Heart right ventricle (tissue), 12 donors: Measurements from ENCODE around the gene RASIP1. TPM values are rescaled to one million over a fixed set of nuclear protein-coding genes. Genes with fewer than 3 reads are reported as not detected.

Experiments
- polyA plus RNA-seq, 2 donors: library from polyadenylated mRNA; stranded (reverse); fragments of 200-250 nt; gene quantifications; one replicate each; pipeline ENCODE4 v1.2.3, GENCODE V29; 2013
- total RNA-seq, 10 donors: library from RNA; stranded (reverse); fragmentation: NEBNext Ultra II Directional in 3 of 10; extraction: Animal tissue kit (Norgen Biotek cat#: 25700) in 3 of 10; gene quantifications; one replicate each; pipeline versions ENCODE4 v1.2.1 to v1.2.4, GENCODE V29; 2021 to 2023
- donor health status: ischemic (EF 13 %, LVEDD 7.1; RV severe dilation, severe dysfunction).
- donor health status: healthy with polysubstance abuse.
- donor health status: DM: no; HTN: yes; CAD: no.
- donor health status: DM: no; HTN: no; CAD: no.
- donor health status: ischemic (EF 25% LVEDD 6.9; RV normal size, moderate dysfunction).
- donor health status: ischemic (EF 25% LVEDD 5.7; RV mildly dilated, moderate dysfunction).
- donor health status: healthy.
- donor health status: nonischemic (EF 11% LVEDD 7.7; RV severe dilation, severe dysfunction).
- donor health status: DM: yes; HTN: yes; CAD: no.
- donor health status: PGD.
- donor health status: ischemic (EF 29% LVEDD 5.4; RV normal size, mild dysfunction).
- donor health status: nonischemic (EF 23%, LVEDD 6.1; RV moderate dilation, normal function).

The RASIP1 gene
- total and polyA plus RNA-seq, 12 donors, result 13.6 to 27.3 (median 16.2) TPM

Other genes starting within 250 kb of the RASIP1 start
- gene LMTK3, start 228.8 kb downstream of the RASIP1 start, total RNA-seq, result 1 to 10 TPM in 4 of 10 donors, under 1 TPM in 6; 0.40 to 1.3 (median 0.88) TPM
- 1 to 10 TPM in 1 of 2 donors, under 1 TPM in 1; 0.12 to 1.5 TPM for gene LMTK3, start 228.8 kb downstream of the RASIP1 start, polyA plus RNA-seq
- under 1 TPM in 3 of 10 donors, not detected in 7; 0.42 to 0.70 (median 0.42) TPM for gene SULT2B1, start 188.4 kb downstream of the RASIP1 start, total RNA-seq
- gene SULT2B1, start 188.4 kb downstream of the RASIP1 start, polyA plus RNA-seq, result under 1 TPM; 0.13 to 0.44 TPM
- gene SPACA4, start 133.9 kb downstream of the RASIP1 start, total RNA-seq, result not detected
- gene SPACA4, start 133.9 kb downstream of the RASIP1 start, polyA plus RNA-seq, result not detected
- not detected for gene FAM83E, start 125.5 kb downstream of the RASIP1 start, total RNA-seq
- gene FAM83E, start 125.5 kb downstream of the RASIP1 start, polyA plus RNA-seq, result under 1 TPM in 1 of 2 donors, not detected in 1; 0.01 TPM
- 100 to 1,000 TPM; 493 to 753 (median 543) TPM for gene RPL18, start 121.4 kb downstream of the RASIP1 start, total RNA-seq
- 1,000 to 10,000 TPM; 1,418 to 2,257 TPM for gene RPL18, start 121.4 kb downstream of the RASIP1 start, polyA plus RNA-seq
- 10 to 100 TPM in 2 of 10 donors, 1 to 10 TPM in 8; 5.7 to 13.0 (median 7.7) TPM for gene SPHK2, start 121.1 kb downstream of the RASIP1 start, total RNA-seq
- gene SPHK2, start 121.1 kb downstream of the RASIP1 start, polyA plus RNA-seq, result 10 to 100 TPM in 1 of 2 donors, 1 to 10 TPM in 1; 8.7 to 15.9 TPM
- 10 to 100 TPM in 8 of 10 donors, 1 to 10 TPM in 2; 2.4 to 30.0 (median 12.8) TPM for gene DBP, start 103.2 kb downstream of the RASIP1 start, total RNA-seq
- gene DBP, start 103.2 kb downstream of the RASIP1 start, polyA plus RNA-seq, result 10 to 100 TPM in 1 of 2 donors, 1 to 10 TPM in 1; 5.8 to 11.6 TPM
- 1 to 10 TPM; 1.8 to 9.6 (median 3.8) TPM for gene CA11, start 94.4 kb downstream of the RASIP1 start, total RNA-seq
- gene CA11, start 94.4 kb downstream of the RASIP1 start, polyA plus RNA-seq, result 10 to 100 TPM in 1 of 2 donors, 1 to 10 TPM in 1; 3.2 to 24.5 TPM
- gene NTN5, start 67.6 kb downstream of the RASIP1 start, total RNA-seq, result under 1 TPM in 6 of 10 donors, not detected in 4; 0.17 to 0.68 (median 0.28) TPM
- gene NTN5, start 67.6 kb downstream of the RASIP1 start, polyA plus RNA-seq, result under 1 TPM; 0.17 to 0.37 TPM
- not detected for gene FUT2, start 44.6 kb downstream of the RASIP1 start, total RNA-seq
- under 1 TPM in 1 of 2 donors, not detected in 1; 0.07 TPM for gene FUT2, start 44.6 kb downstream of the RASIP1 start, polyA plus RNA-seq
- 1 to 10 TPM; 1.9 to 7.5 (median 3.4) TPM for gene MAMSTR, start 20.9 kb downstream of the RASIP1 start, total RNA-seq
- gene MAMSTR, start 20.9 kb downstream of the RASIP1 start, polyA plus RNA-seq, result 1 to 10 TPM; 2.4 to 6.4 TPM
- under 1 TPM in 9 of 10 donors, not detected in 1; 0.12 to 0.95 (median 0.68) TPM for gene IZUMO1, start 6.3 kb upstream of the RASIP1 start, total RNA-seq
- 1 to 10 TPM in 1 of 2 donors, under 1 TPM in 1; 0.39 to 1.3 TPM for gene IZUMO1, start 6.3 kb upstream of the RASIP1 start, polyA plus RNA-seq
- 1 to 10 TPM; 1.8 to 5.7 (median 2.7) TPM for gene FUT1, start 12.0 kb upstream of the RASIP1 start, total RNA-seq
- gene FUT1, start 12.0 kb upstream of the RASIP1 start, polyA plus RNA-seq, result 1 to 10 TPM; 2.2 to 5.4 TPM
- gene FGF21, start 14.9 kb upstream of the RASIP1 start, total RNA-seq, result not detected
- not detected for gene FGF21, start 14.9 kb upstream of the RASIP1 start, polyA plus RNA-seq
- 10 to 100 TPM; 49.9 to 77.8 (median 65.2) TPM for gene BCAT2, start 70.4 kb upstream of the RASIP1 start, total RNA-seq
- gene BCAT2, start 70.4 kb upstream of the RASIP1 start, polyA plus RNA-seq, result 10 to 100 TPM; 43.7 to 96.7 TPM
- gene HSD17B14, start 95.9 kb upstream of the RASIP1 start, total RNA-seq, result 1 to 10 TPM; 1.1 to 5.3 (median 3.1) TPM
- gene HSD17B14, start 95.9 kb upstream of the RASIP1 start, polyA plus RNA-seq, result 1 to 10 TPM; 2.4 to 2.7 TPM
- 10 to 100 TPM; 18.5 to 70.6 (median 25.1) TPM for gene PLEKHA4, start 128.0 kb upstream of the RASIP1 start, total RNA-seq
- gene PLEKHA4, start 128.0 kb upstream of the RASIP1 start, polyA plus RNA-seq, result 10 to 100 TPM; 29.3 to 29.5 TPM
- 100 to 1,000 TPM in 1 of 10 donors, 10 to 100 TPM in 9; 55.4 to 123 (median 73.7) TPM for gene PPP1R15A, start 131.8 kb upstream of the RASIP1 start, total RNA-seq
- gene PPP1R15A, start 131.8 kb upstream of the RASIP1 start, polyA plus RNA-seq, result 100 to 1,000 TPM in 1 of 2 donors, 10 to 100 TPM in 1; 59.6 to 192 TPM
- under 1 TPM in 5 of 10 donors, not detected in 5; 0.15 to 0.69 (median 0.49) TPM for gene TULP2, start 158.1 kb upstream of the RASIP1 start, total RNA-seq
- gene TULP2, start 158.1 kb upstream of the RASIP1 start, polyA plus RNA-seq, result under 1 TPM in 1 of 2 donors, not detected in 1; 0.22 TPM
- gene NUCB1, start 159.7 kb upstream of the RASIP1 start, total RNA-seq, result 100 to 1,000 TPM; 227 to 452 (median 311) TPM
- gene NUCB1, start 159.7 kb upstream of the RASIP1 start, polyA plus RNA-seq, result 100 to 1,000 TPM; 170 to 294 TPM
- gene DHDH, start 193.1 kb upstream of the RASIP1 start, total RNA-seq, result under 1 TPM in 1 of 10 donors, not detected in 9; 0.51 TPM
- under 1 TPM in 1 of 2 donors, not detected in 1; 0.17 TPM for gene DHDH, start 193.1 kb upstream of the RASIP1 start, polyA plus RNA-seq
- gene BAX, start 214.3 kb upstream of the RASIP1 start, total RNA-seq, result 10 to 100 TPM; 11.5 to 41.5 (median 19.5) TPM
- gene BAX, start 214.3 kb upstream of the RASIP1 start, polyA plus RNA-seq, result 10 to 100 TPM; 17.6 to 37.4 TPM
- gene FTL, start 224.7 kb upstream of the RASIP1 start, total RNA-seq, result 1,000 to 10,000 TPM in 2 of 10 donors, 100 to 1,000 TPM in 8; 450 to 3,518 (median 637) TPM
- 1,000 to 10,000 TPM; 1,046 to 1,578 TPM for gene FTL, start 224.7 kb upstream of the RASIP1 start, polyA plus RNA-seq